ENCODE data around the gene PREP.
A peak's percentile ranks its signal among the peaks of the same experiment; 100 is the strongest.
"Not testable (repeated sequence)": the region's sequence is repeated elsewhere in the genome, so short reads cannot be mapped to it uniquely, and the experiment has no call there.

The PREP gene

DNA sequence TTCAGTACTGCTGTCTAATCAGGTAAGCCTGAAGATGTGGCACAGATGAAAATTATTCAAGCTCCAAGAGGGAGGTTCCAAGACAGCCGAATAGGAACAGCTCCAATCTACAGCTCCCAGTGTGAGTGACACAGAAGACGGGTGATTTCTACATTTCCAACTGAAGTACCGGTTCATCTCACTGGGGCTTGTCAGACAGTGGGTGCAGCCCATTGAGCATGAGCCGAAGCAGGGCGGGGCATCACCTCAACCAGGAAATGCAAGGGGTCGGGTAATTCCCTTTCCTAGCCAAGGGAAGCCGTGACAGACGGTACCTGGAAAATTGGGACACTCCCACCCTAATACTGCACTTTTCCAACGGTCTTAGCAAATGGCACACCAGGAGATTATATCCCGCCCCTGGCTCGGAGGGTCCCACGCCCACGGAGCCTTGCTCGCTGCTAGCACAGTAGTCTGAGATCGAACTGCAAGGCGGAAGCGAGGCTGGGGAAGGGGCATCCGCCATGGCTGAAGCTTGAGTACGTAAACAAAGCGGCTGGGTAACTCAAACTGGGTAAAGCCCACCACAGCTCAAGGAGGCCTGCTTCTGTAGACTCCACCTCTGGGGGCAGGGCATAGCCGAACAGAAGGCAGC lies 64.4 kb downstream of the PREP start:
- DNase-seq, result not testable (repeated sequence)

DNA sequence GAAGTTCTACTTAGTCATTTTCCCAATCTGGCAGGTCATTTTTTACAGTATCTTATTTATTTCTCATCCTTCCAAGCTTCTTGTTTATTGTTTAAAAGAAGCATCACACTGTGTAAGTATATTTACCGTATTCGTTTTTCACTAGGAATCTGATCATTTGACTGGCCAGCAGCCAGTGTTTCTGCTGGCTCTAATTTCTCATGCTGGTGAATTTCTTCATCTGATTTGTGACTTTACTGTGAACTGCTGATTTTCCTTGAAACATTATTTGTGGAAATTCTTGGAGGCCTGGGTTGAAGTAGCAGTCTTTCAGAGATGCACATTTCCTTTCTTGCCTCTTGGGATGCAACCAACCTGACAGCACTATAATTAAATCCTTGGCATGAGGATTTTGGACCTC lies 65.9 kb downstream of the PREP start:
- no peak for DNase-seq

DNA sequence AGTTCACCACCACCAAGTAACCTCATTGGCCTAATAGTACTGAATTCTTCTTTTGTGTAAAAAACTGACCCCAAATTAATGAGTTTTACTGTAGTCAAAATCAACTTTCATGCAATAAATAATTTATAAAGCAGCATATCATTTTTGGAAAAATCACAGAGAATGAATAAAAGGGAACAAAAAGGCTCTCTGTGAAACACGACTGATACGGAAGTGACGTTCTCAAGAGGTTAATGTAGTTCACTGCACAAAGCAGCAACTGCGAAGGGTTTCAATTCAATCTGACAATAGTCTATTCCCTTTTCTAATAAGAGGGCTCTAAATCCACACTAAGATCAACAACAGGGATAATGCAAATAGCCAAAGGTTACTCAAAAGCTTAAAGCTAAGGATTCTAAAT lies 70.3 kb downstream of the PREP start:
- no peak for DNase-seq

DNA sequence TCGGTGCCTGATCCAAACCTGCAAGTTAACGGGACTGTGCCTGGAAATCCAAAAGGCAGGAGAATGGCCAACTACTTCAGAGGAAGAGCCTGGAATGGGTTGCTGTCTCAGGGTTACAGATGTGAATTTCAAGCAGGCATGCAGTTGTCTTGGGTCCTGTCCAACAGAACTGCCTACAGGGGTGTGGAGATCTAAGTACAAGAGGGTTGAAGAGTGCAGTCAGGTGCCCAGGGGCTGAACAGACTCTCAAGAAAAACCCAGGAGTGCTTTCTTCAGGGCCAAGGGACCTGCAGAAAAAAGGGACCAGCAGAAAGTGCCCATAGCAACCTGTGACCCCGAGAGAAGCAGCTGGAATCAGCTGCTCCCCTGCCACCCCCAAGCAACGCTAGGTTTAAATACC lies 71.0 kb downstream of the PREP start:
- DNase-seq, result no peak

DNA sequence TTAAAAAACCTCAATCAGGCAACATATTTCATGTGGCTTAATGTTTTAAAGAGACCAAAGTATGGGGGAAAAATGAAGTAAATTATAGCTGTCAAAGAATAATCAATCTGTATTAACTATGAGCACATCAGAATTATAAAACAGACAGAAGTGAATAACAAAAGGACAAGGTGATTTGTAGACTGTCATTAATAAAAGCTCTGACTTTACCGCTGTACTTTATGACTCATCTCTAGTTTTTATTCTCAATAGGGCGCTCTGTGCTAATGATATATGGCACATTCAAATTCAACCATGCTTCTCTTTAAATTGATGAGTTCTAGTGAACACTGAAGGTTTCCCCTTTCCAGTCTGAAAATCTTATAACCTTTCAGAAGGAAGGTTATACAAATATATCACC lies 72.0 kb downstream of the PREP start:
- DNase-seq, result no peak

DNA sequence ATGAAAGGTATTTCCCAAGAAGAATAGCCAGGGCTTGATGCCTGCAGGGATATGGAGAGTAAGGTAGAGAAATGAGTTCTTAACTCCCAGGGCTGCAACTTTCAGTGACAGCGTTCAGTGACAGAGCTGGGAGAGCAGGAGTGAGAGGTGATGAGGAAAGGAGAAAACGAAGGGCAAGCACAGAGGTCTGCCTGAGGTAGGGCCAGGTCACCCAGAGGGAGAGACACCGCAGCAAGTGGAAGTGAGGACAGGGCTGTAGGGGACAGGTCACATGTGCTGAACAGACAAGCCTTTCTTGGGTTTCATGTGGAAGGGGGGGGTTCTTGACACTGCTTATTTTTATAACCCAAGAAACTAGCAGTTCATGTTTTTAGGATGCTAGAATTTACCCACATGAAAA lies 72.5 kb downstream of the PREP start:
- DNase-seq, result no peak

DNA sequence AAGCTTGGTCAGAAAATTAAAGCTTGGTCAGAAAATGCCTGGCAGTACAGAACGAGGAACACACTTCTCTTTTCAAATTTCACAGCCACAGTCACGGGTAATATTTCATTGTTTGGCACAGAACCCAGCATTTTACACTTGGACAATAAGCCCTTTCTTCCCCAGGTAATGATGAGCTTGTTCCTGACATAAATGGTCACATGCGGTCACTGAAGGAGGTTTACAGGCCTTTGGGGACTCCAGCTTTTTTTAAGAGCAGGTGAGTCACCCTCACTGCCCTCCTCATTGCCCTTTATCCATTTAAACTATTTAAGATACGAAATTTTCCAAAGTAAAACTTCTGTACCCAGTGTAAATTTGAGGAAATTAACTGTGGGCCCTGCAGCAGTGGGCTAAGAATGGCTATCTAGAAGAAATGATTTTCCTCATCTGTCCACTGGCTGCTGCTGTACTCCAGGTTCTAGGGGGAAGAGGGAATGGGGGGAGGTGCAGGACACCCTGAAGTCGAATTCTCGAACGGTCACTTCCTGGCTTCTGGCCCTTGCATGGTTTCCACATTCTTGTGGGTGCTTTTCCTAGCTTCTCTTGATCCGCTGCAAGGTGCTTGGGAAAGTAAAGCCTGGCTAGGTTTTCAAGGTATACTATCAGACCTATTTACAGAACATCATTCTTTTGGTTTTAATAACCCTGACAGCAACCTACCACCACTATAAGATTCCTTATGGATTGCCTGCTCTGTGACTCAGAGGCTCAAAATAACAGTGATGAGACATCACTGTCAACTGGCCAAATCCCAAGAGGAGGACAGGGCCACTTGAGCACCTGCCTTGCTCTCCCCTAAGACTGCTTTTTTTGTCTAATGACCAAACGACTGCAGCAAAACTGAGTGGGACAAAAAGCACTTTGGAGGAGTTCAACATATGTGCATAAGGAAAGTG lies 75.8 kb downstream of the PREP start:
- peak; percentile 83 for DNase-seq

DNA sequence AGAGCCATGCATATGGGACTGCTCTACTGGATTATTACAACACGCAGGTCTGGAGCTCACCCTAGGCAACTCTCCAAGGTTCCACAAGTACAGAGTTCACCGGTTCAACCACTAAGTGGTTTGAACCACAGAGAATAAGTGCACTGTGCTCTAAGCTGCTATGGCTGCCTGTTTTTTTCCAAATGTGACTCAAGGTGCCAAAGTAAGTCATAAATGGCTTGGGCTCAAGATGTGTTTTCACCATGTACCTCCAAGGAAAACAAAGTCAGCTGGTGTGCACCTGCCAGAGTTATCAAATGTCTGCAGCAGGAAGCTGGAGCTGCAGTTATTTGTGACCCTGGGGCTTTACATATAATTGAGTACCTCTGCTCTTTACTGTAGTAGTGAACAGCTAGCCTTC lies 76.7 kb downstream of the PREP start:
- no peak for DNase-seq

DNA sequence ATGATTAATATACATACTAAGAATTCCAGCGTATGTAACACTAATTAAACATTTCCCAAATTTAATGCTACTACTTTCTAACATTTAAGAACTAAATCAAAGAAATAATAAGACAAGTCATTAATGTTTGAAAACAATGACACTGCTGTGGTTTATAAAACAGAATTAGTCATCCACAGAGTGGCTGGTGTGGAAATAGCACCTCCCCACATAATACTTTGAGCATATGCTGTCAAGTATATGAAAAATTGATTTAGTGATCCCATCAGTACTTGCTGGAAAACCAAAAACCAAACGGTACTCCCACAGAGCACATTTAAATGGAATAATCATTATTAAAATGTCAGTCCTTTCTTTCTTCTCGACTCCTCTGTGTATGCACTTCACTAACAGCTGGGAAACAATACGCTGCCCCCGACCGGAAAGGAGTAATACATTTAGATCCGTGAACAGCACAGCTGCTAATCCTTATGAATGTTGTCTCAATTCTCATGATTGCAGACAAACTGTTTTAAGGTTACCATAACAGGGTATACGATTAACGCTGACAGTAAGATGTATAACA lies 78.4 kb downstream of the PREP start:
- DNase-seq, result peak; percentile 44

DNA sequence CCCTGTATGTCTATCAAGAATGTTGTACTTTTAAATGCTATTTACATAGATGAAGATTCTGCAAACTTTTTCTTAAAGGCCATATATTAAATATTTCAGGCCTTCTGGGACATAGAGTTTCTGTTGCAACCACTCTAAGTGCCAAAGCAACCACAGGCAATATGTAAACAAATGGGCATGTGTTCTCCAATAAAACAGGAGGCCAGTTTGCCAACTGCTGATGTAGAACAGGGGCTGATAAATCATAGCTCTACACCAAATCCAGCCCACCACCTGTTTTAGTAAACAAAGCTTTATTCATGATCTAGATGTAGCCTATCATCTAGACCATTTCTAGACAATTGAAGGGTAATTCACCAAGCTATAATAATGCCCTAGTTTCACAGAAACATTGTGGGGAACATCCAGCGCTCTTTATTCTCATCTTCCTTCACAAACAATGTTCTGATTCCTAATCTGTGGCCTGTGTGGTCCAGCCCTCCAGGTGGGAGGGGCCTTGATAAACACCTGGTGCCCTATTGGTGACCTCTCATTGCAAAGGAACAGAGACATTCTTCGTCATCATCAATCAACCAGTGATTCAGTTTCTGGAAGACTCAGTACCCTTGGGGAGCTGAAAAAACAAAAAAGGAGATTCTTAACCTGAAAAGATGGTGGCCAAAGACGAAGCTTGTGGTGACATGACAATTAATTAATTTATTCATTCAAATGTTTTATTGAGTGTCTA lies 80.2 kb downstream of the PREP start:
- DNase-seq, result no peak

DNA sequence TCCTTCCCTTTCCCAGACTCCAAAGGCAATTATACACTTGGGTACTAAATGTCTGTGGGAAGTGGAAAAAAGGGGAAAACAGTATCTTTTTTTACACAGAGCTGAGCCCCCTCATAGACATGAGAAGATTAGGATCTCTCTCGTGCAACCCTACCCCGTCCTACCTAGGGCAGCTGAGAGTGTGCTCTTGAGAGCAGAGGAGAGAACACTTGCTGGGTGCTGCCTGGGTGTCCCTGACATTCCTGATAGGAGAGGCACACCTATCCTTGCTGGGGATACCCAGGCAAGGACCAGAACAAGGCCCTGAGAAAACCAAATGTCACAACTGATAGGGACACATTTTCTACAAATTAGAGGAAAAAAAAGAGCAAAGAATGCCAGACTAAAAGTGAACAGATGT lies 81.2 kb downstream of the PREP start:
- no peak for DNase-seq

DNA sequence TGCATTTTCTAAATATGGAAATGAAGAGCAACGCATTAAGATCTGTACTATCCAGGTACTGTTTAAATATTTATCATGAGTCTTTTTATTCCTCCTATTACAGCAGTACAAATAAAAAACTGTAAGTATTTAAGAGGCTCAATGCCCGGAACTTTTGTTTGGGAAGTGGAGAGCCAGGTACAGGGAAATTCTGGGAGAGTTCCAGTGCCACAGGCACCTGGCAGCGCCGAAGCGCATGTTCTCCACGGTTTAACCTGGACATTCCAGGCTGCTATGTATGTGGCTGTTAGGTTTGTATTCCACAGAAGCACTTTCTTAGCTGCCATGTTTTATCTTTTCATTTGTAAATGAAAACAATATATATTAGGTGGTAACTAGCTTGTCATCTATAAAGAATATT lies 81.7 kb downstream of the PREP start:
- DNase-seq, result no peak

DNA sequence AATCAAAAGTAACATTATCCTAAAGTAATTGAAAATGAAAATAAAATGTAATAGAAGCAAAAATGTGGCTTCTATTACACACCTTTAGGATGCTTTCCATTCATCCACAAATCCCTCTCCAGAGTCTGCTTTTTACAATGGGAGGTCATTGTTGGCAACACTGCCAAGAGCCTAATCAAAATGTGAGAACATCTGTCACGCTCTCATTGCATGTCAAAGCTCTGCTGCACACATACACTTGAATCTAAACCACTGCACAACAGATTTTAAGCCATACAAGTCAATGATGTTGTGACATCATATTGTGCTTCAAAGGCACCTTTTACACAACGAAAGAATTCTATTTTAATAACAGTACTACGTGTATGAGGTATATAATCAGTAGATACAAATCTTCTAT lies 82.1 kb downstream of the PREP start:
- no peak for DNase-seq

DNA sequence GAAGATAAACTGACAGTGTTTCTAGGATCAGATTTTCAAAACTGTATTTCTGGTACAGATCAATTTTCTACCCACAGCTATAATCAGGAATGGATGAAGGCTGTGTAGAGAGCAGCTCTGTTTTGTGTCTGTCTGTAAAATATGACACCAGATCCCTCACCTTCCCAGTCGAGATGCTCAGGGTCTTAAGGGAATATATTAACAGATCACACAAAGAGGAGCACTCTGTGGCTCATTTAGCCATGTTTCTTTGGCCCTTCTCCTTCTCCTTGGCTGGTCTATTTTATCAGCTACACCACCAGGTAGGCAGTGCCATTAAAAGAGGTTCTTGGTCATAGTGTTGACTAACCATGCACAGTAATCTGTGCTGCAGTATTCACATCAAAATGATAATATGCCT lies 82.6 kb downstream of the PREP start:
- DNase-seq, result no peak

DNA sequence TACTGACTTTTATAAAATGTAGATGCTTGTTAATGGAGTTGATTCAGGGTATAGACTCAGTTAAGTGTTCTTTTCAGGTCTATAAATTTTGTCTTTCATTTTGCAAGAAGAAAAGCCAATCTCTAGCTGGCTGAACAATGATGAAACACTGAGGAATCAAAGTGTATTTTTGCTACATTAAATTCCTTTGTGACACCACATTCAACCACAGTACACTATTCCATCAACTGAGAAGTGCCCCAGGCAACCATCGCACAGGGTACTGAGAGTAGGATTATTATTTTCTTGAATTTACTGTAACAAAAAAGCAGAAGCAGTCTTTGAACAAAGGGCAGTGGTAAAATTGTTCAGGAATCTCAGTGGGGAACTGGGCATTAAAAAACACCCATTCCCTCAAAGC lies 83.6 kb downstream of the PREP start:
- peak; percentile 69 for DNase-seq

DNA sequence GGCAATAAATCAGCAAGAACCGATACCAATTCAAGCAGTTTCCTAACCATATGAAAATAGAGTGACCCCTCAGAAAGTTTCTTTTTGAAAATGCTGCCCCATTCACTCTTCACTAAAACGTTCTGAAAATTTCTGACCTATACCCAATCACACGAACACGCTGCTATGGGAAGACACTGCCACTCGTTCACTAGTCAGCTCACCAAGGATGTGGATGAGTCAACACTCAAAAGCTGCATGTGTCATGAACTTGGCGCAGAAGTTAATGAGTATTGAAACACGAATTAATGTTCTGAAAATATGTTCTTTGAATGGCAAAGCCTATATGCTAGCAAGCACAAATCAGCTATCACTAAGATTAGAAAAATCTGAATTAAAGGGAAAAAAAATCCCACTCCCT lies 84.2 kb downstream of the PREP start:
- peak; percentile 77 for DNase-seq

DNA sequence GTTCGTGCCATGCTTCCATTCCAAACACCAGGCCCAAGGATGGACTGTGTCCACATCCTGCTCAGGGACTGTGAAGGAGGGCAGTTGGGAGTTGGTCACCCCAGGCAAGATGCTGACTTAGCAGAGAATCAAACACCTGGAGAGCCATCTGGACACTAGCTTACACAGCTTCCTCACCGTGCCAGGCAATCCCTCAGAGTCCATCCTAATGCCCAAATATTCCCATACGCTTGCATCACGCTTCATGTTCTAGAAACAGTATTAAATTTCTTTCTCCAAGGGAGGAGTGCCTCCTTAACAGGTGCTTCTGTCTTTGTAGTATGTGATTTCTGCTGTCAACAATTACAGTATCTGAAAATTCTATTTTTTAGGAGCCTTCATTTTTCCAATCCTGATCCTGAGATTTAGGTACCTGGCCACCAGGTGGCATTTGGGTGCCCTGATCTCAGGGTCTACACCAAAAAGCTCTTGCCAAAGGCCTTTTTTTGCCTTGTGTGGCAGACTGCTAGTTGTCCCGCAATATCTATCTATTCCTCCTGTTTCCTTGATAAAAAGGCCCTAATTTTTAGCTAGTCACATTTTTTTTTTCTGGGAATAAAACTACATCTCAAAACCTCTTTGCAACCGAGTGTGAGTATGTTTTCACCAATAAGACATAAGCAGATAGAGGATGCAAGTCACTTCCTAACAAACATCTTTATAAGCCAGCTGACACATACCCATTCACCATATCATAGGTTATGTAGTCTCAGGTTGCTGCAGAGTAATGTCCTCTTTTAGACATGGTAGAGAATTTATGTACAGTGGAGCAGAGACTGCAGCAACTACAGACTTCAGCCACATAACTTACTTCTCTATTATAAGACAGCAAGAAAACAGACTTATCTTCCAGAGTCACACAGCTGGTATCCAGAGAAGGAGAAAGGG lies 85.0 kb downstream of the PREP start:
- no peak for DNase-seq

DNA sequence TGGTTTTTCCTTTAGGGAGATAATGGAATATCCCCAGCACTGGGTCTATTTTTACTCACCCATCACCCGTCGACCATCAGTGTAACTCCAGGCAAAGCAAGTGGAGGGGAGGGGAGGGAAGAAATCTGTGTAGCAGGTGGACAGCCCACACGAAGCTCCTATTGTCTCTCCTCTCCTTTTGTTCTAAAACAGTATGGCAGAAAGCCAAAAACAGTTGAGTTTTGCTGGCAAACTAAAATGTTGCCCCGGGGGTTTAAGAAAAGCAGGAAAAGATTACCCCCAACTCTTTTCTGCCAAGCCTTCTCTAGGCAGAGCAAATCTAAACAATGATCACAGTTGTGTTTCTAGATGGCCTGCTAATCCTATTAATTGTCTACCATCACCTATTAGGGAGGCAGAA lies 89.7 kb downstream of the PREP start:
- no peak for DNase-seq

DNA sequence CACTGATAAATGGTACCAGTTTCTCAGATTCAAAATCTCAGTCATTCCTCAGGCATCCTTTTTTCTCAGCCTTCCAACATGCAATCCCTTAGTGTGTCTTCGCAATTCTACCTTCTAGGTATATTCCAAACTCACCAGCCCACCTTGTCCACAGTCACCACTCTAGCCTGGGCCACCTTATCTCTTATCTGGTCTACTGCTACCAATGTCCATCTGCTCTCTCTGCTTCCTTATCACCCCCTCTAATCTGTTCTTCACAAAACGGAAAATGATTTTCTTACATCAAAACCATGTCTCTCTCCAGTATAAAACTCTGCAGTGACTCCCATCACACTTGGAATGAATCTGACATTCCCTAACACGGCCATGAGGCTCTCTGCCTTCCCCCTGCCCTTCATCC lies 91.9 kb downstream of the PREP start:
- DNase-seq, result no peak

DNA sequence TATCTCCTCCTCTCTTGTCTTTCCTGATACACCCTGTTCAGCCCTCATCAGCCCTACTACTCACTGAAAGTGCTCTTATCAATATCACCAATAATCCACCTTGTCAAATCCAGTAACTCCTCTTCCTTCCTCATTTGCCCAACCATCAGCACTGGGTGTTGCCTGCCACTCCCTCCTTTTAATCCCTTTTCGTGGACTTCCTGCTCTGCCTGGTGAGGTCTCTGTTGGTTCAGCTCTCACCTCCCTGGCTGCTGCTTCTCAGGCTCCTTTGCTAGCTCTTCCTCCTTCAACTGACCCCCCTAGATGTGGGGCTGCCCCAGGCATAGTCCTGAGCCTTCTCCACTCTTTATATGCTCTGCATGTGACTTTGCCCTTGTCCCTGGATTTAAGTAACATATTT lies 92.5 kb downstream of the PREP start:
- no peak for DNase-seq

DNA sequence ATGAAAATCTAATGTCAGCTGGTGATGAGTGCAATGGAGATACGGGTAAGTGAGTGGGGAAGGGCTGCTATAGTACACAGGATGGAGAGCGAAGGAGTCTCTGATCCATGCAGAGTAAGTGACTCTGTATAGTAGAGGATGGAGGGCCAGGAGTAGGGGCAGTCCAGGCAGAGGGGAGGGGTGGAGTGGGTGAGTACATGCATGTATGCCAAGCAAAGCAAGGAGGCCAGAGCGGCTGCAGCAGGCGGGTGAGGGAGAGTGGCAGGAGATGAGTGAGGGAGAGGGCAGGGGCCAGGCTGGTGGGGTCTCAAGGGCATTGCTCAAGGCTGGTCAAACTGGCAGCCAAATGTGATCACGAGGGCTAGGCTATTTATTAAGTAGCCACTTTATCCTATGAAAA lies 94.0 kb downstream of the PREP start:
- DNase-seq, result no peak

DNA sequence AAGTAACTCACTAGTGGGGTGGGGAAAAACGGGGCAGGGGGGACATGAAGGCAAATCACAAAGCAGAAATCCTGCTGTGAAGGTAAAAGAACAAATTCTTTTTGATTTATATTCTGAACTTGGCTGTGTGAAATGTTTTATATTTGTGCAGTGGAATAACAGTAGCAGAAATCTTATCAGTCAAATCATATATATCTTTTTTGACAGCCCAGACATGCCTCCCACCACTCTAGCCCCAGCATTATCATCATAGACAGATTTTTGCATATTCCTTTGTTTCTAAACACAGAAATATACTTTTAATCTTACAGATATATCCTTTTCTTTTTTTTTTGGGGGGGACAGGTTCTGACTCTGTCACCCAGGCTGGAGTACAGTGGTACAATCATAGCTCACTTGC lies 97.4 kb downstream of the PREP start:
- no peak for DNase-seq

All from fibroblast of skin of back (primary cell).